Activated CD8-positive, alpha-beta T cell treated with anti-CD3 and anti-CD28 coated beads for 36 hours (primary cell): Measurements from ENCODE around the gene ARSI. TPM values are rescaled to one million over a fixed set of nuclear protein-coding genes. Genes with fewer than 3 reads are reported as not detected.

Experiments used
- ATAC-seq: fragments of 200-7000 bp; cut with Tn5 transposase; one replicate; pipeline ENCODE4 v1.10.0; 2021; ENCODE audit warnings: mild to moderate bottlenecking, moderate library complexity
- CTCF ChIA-PET: fragments of 350-600 bp; sonication (Branson Sonifier 250); formaldehyde crosslinking; loops from one replicate; lab custom pipeline; 2021; ENCODE audit warnings: antibody characterized with exemption; lab: Charles Lee
- POLR2A ChIA-PET: fragments of 350-600 bp; sonication (Branson Sonifier 250); formaldehyde crosslinking; loops from one replicate; lab custom pipeline; 2021; ENCODE audit warnings: antibody characterized with exemption; lab: Charles Lee
- DNase-seq: peaks from one replicate; pipeline ENCODE4 v3.0.0-alpha.2; 2020
- H3K27ac Mint-ChIP-seq: one replicate; pipeline ENCODE4 v1.8.0; 2021; ENCODE audit warnings: mild to moderate bottlenecking, mixed read lengths
- H3K27me3 Mint-ChIP-seq: one replicate; pipeline ENCODE4 v1.8.0; 2021; ENCODE audit warnings: mixed read lengths
- H3K36me3 Mint-ChIP-seq: one replicate; pipeline ENCODE4 v1.8.0; 2021; ENCODE audit warnings: low read depth, mixed read lengths
- H3K4me1 Mint-ChIP-seq: one replicate; pipeline ENCODE4 v1.8.0; 2021; ENCODE audit warnings: low read depth, mixed read lengths
- H3K4me3 Mint-ChIP-seq: one replicate; pipeline ENCODE4 v1.8.0; 2021; ENCODE audit warnings: mild to moderate bottlenecking, moderate library complexity, mixed read lengths
- H3K9me3 Mint-ChIP-seq: one replicate; pipeline ENCODE4 v1.8.0; 2021; ENCODE audit warnings: mixed read lengths
- intact Hi-C: fragments of 100-400 bp; cut with micrococcal nuclease; formaldehyde crosslinking; loops from one replicate; pipeline ENCODE4 v1.10.0; 2022
- total RNA-seq, 2 experiments: library from RNA; stranded (reverse); gene quantifications; one replicate each; pipeline ENCODE4 v1.2.3, GENCODE V29; 2021
- TF ChIP-seq, protein P1 (sequence below): fragments of 200-600 bp; IDR thresholded peaks from one replicate; pipeline ENCODE4 v1.8.0; 2022; ENCODE audit warnings: antibody characterized with exemption, mild to moderate bottlenecking

ARSI gene
- total RNA-seq, 2 experiments from 2014 or later = not detected

DNA sequence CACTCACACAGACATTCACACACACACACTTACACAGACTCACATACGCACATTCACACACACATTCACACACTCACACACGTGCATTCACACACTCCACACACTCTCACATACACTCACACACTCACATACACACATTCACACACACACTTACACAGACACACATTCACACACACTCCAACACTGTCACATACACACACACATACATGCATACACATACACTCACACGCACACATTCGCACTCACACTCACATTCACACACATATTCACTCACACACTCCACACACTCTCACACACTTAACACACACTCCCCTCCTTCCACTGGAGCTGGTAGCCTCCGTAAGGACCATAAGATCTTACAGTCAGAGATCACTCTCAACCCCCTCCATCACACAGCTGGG is 39.3 kb downstream of the ARSI start:
- Mint-ChIP-seq H3K4me3 (no peak overlapping the region), H3K27ac (no peak overlapping the region), H3K9me3 (no peaks in the 10 kb centered on the region), H3K4me1 (no peaks in the 10 kb centered on the region), H3K27me3 (peaks cover 2% of the 10 kb centered on the region), H3K36me3 (no peaks in the 10 kb centered on the region)
- TF ChIP-seq, protein P1, sequence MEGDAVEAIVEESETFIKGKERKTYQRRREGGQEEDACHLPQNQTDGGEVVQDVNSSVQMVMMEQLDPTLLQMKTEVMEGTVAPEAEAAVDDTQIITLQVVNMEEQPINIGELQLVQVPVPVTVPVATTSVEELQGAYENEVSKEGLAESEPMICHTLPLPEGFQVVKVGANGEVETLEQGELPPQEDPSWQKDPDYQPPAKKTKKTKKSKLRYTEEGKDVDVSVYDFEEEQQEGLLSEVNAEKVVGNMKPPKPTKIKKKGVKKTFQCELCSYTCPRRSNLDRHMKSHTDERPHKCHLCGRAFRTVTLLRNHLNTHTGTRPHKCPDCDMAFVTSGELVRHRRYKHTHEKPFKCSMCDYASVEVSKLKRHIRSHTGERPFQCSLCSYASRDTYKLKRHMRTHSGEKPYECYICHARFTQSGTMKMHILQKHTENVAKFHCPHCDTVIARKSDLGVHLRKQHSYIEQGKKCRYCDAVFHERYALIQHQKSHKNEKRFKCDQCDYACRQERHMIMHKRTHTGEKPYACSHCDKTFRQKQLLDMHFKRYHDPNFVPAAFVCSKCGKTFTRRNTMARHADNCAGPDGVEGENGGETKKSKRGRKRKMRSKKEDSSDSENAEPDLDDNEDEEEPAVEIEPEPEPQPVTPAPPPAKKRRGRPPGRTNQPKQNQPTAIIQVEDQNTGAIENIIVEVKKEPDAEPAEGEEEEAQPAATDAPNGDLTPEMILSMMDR = no peak
- no peak for ATAC-seq
- ChIA-PET CTCF (interaction anchor here (1.2 to 1.6 kb wide), 2 partner anchors 16 to 101 kb away, joined by 3 read pairs; no protein-coding TSS in a partner anchor), POLR2A (no interaction called here)
- no peak for DNase-seq
- intact Hi-C loops = no loop called here

DNA sequence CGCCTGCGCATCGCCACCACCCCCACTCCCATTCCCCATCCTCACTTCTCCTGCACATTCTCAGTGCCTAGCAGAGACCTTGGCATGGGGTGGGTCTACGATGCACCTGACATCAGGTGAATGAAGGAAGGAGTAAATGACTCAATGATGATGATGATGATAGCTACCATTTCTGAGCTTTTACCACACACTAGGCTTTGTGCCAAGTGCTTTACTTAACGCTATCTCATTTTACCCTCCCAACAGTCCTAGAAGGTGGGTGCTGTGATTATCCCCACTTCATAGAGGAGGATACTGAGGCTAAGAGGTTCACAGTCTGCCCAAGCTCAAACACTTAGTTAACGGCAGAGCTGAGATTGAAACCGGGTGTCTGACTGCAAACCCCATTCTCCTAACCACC is 40.2 kb downstream of the ARSI start:
- DNase-seq (no peak), ATAC-seq (no peak)
- TF ChIP-seq, protein P1 = no peak
- Mint-ChIP-seq H3K9me3 (no peaks in the 10 kb centered on the region), H3K27me3 (peaks cover 2% of the 10 kb centered on the region), H3K36me3 (no peaks in the 10 kb centered on the region), H3K4me1 (no peaks in the 10 kb centered on the region), H3K4me3 (no peak overlapping the region), H3K27ac (no peak overlapping the region)
- ChIA-PET POLR2A (interaction anchor here (2.1 kb wide), 1 partner anchor 10 kb away, joined by 4 read pairs; no protein-coding TSS in a partner anchor), CTCF (interaction anchor here (1.2 to 1.6 kb wide), 3 partner anchors 17 to 100 kb away, joined by 3 read pairs; no protein-coding TSS in a partner anchor)
- intact Hi-C loops = no loop called here

DNA sequence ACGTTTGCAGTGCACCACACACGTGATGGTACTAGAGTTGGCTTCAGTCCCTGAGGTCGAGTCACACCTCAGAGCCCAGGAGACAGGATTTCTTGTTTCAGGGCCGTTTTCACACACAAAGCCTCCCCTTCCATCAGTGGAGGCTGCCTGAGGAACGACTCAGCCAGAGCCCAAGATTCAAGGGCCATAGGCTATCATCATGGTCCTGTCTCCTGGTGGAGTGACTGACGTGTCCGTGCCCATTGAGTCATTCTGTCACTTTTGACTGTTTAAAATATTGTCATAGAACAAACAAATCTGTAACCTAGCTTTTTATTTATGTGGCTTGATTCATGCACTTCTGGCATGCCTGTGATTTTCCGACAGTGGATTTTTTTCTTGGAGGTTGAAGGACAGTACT is 41.5 kb downstream of the ARSI start:
- Mint-ChIP-seq H3K4me3 (no peak overlapping the region), H3K9me3 (no peaks in the 10 kb centered on the region), H3K27ac (no peak overlapping the region), H3K27me3 (peaks cover 2% of the 10 kb centered on the region), H3K4me1 (no peaks in the 10 kb centered on the region), H3K36me3 (no peaks in the 10 kb centered on the region)
- intact Hi-C loops = no loop called here
- no peak for ATAC-seq
- ChIA-PET CTCF (no interaction called here), POLR2A (interaction anchor here (2.1 kb wide), 1 partner anchor 9 kb away, joined by 4 read pairs; no protein-coding TSS in a partner anchor)
- DNase-seq = no peak
- TF ChIP-seq, protein P1 = no peak

DNA sequence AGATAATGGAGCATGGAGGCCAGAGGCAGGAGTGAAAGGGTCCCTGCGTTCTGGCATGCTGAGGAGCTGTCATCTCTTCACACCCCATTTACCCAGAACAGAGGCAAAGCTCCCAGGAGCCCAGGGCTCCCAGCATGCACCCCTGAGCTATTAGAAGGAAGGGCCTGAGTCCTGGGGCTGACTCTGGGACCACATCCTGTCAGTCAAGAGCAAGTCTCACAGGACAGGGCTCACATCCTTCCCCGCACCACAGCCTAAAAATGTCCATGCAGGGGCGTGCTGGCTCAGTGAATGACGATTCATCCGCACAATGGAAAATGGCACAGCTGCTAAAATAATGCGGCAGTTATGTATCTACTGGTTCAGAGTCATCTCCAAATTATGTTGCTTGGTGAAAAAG is 44.6 kb downstream of the ARSI start:
- Mint-ChIP-seq H3K27me3 (peaks cover 2% of the 10 kb centered on the region), H3K27ac (no peak overlapping the region), H3K4me1 (no peaks in the 10 kb centered on the region), H3K9me3 (no peaks in the 10 kb centered on the region), H3K4me3 (no peak overlapping the region), H3K36me3 (no peaks in the 10 kb centered on the region)
- no peak for ATAC-seq
- intact Hi-C loops = no loop called here
- CTCF ChIA-PET = no interaction called here
- DNase-seq = peak; percentile 11
- POLR2A ChIA-PET = no interaction called here
- TF ChIP-seq, protein P1 = no peak

DNA sequence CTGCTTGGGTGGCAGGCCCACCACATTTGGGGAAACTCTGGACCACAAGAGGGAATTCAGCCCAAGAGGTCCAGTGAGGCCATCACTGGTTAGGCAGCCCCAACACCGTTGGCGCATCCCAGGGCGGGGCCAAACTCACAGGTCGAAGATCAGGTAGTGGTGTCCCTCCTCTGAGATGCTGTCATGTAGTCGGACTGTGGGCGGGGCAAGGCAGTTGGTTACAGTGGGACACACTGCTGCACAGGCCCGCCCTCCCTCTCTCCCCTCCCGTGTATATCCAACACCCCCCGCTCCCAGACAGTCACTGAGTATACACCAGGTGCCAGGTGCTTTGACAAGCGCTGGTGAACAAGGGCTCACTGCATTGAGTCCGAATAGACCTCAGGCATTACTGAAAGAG is 45.3 kb downstream of the ARSI start:
- H3K9me3 Mint-ChIP-seq = no peaks in the 10 kb centered on the region
- CTCF ChIA-PET = no interaction called here
- H3K4me3 Mint-ChIP-seq = no peak overlapping the region
- no peaks in the 10 kb centered on the region for H3K4me1 Mint-ChIP-seq
- intact Hi-C loops = no loop called here
- no peaks in the 10 kb centered on the region for H3K36me3 Mint-ChIP-seq
- H3K27ac Mint-ChIP-seq = no peak overlapping the region
- peaks cover 2% of the 10 kb centered on the region for H3K27me3 Mint-ChIP-seq
- no peak for DNase-seq
- no peak for ATAC-seq
- TF ChIP-seq, protein P1 = no peak
- POLR2A ChIA-PET = no interaction called here
